HEK293T (cell line): ENCODE measurements around the gene COX6A1.

ENCODE experiments used
- BHLHE40 ChIP-seq: fragments of 450-650 bp; IDR thresholded peaks from 2 replicates; pipeline ENCODE4 v1.6.1; 2016; ENCODE audit warnings: mild to moderate bottlenecking, moderate library complexity, borderline replicate concordance
- CTBP1 ChIP-seq: fragments of 450-650 bp; IDR thresholded peaks from 2 replicates; pipeline ENCODE4 v1.6.1; 2016; ENCODE audit warnings: borderline replicate concordance
- FOXK2 ChIP-seq: fragments of 450-650 bp; IDR thresholded peaks from 2 replicates; pipeline ENCODE4 v1.6.1; 2016; ENCODE audit warnings: mild to moderate bottlenecking
- FOXM1 ChIP-seq: fragments of 450-650 bp; IDR thresholded peaks from 2 replicates; pipeline ENCODE4 v1.6.1; 2017; ENCODE audit warnings: mild to moderate bottlenecking, borderline replicate concordance
- LEF1 ChIP-seq: fragments of 450-650 bp; IDR thresholded peaks from 2 replicates; pipeline ENCODE4 v1.6.1; 2017; ENCODE audit warnings: mild to moderate bottlenecking, borderline replicate concordance
- SP1 ChIP-seq: fragments of 450-650 bp; IDR thresholded peaks from 2 replicates; pipeline ENCODE4 v1.6.1; 2017

- TF ChIP-seq SP1 (no peak), FOXM1 (no peak), CTBP1 (no peak), FOXK2 (no peak), LEF1 (no peak), BHLHE40 (no peak)
These were observed 1.8 kb downstream of the COX6A1 start for GRCh38 chr12:120439646-120440247.
